HG03469 (cell line): ENCODE measurements around the gene TRIM39.
A peak's percentile ranks its signal among the peaks of the same experiment; 100 is the strongest.

Experiments used
- ATAC-seq: cut with Tn5 transposase; IDR thresholded peaks from one replicate; pipeline ENCODE4 v1.9.1; 2021; ENCODE audit warnings: mild to moderate bottlenecking, moderate library complexity, moderate number of reproducible peaks; ENCODE audit not compliant: unreplicated experiment

The TRIM39 gene

DNA sequence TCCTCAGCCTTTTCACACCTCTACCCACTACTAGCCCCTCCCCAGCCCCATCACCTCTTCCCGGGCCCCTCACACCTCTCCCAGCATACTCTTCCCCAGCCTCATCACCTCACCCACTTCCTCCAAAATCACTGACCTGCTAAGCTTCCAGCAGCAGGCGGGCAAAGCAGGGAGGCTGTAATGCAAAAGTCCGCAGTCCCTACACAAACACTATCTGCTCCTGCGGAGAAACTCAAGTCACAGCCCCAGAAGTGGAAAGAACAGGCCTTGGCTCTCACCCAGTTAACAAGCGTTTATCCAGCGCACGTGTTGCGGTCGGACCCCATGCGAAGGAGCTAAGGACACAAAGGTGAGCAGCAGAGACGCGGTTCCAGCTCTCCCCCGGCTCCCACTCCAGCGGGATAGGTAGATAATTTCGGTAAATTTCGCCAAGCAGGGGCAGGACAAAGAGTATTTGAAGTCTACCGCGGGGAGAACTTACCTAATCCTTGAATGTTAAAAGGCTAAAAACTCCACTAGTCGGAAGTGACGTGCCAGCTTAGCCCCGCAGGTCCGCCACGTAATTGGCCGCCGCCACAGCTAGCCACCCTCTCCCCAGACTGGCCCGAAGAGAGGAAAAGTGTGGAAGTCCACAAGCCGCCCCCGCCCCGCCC, 728 bp upstream of the TRIM39 start:
- ATAC-seq: no peak

DNA sequence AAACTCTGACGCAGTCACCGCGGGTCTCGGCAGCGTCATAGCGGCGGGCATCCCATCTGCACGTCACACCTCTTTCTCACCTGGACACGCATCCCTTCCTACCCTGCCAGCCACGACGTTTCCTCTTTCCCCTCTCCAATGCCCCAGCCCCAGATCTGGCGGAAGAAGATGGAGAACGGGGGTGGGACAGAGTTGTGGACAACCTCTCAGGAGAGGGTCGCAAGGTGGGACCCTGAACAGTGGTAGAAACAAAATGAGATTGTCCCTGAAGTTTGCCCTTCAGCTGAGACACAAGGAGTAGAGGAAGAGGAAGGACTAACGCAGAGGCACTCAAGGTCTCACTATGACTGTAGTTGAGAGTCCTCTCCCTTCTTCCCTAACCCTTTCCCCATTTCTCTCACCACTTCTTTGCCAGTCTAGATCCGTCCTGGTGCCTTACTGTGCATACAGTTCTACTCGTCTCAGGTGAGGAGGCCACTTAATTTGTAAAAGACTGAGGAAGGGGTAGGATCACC, 562 bp downstream of the TRIM39 start:
- ATAC-seq: no peak

DNA sequence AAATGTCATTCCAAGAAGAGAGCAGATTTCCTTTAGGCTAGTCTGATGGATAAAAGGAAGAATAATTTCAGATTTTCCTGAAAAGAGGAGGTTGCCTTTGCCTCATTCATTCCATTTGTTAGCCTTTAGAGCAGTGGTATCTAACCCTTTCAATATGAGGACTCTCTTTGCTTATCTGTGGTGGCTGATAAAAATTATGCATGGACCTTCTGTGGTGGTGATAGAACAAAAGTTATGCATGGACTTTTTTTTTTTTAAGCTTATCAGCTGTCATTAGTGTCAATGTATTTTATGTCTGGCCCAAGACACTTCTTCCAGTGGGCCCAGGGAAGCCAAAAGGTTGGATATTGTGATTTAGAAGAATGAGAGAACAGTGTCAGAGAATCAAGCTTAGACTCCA, 1.7 kb downstream of the TRIM39 start:
- no peak for ATAC-seq

DNA sequence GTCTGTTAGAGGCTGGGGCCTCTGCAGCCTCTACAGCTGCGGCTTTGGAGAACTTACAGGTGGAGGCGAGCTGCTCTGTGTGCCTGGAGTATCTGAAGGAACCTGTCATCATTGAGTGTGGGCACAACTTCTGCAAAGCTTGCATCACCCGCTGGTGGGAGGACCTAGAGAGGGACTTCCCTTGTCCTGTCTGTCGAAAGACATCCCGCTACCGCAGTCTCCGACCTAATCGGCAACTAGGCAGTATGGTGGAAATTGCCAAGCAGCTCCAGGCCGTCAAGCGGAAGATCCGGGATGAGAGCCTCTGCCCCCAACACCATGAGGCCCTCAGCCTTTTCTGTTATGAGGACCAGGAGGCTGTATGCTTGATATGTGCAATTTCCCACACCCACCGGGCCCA, 2.6 kb downstream of the TRIM39 start:
- ATAC-seq: no peak

DNA sequence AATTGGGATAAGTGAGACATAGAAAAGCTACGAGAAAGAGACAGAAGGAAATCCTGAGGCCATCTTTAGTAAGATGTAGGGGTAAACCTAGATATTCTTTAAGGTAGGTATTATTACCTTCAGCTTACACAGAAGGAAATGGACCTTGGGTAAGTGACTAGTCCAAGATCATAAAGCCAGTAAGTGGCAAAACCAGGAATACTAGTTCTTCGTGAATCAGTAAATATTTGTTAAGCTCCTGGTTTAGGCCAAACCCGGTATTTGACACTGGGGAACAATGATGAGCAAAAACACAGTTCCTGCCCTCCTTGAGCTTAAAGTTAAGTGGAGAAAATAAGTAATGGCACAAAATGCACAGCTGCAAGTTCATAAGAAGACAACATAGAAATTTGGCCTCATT, 5.3 kb downstream of the TRIM39 start:
- ATAC-seq: no peak

DNA sequence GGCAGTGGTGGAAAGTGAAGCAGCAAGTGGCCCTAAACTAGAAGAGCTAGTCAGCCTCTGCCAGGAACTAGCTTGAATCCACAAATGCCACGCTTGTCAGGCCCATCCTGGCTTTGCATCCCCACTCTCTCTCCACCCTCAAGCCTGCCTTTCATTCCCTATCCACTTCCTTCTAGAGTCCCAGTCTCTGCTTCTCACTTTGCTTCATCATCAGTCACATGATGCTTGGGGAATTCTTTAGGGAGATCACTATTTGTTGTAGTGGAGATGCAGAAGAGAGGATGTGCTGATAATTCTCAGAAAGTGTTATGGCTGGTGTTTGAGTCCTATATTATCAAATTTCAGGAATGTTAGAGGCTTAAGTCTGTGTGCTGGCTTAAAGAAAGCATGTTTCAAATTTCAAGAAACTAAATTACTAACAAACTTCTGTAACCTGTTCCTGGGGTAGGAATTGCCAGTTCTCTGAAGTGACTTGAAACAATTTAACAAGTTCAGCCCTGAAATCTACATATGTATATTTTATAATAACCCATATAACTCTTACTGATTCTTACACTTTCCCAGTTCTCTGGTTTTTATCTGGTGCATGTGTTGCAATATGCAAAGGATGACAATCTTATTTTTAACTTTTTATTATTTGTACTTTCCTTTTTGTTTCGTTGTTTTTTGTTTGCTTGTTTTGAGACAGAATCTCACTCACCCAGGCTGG, 7.5 kb downstream of the TRIM39 start:
- no peak for ATAC-seq

DNA sequence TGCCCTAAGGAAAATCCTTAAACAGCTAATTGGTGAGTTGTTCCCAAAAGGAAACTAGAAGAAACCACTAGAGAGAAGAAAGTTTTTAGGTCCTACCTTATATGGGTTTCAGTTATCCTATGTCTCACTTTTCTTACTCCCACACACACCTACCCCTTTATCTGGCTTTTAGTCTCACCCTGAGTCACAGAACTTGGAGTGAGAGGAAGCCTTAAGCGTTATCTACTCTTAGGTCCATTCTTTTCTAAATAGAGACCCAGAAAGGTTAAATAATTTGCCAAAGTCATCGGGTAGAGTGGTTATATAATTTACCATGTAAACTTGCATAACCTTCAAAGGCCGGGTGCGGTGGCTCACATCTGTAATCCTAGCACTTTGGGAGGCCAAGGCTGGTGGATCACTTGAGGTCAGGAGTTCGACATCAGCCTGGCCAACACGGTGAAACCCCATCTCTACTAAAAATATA, 13.9 kb downstream of the TRIM39 start:
- ATAC-seq: no peak

DNA sequence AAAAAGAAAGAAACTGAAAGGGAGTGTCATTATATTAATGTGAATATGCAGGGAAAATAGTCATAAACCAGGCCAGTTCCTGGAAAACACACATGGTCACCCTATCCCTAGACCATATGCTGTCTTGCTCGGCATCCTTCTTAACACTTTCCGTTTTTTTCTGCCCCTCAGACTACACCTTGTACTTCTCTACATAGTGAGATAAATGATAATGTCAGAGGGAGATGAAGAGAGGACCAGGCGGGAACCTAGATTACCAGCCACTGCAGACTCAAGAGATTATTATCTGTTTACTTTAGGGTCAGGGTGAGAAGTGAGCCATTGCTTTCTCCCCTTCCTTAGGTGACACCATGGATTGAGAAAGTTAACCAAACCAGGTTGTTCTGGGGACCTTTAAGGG, 14.5 kb downstream of the TRIM39 start:
- no peak for ATAC-seq

DNA sequence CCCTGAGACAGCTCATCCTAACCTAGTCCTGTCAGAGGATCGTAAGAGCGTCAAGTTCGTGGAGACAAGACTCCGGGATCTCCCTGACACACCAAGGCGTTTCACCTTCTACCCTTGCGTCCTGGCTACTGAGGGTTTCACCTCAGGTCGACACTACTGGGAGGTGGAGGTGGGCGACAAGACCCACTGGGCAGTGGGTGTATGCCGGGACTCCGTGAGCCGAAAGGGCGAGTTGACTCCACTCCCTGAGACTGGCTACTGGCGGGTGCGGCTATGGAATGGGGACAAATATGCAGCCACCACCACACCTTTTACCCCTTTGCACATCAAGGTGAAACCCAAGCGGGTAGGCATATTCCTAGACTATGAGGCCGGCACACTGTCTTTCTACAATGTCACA, 15.0 kb downstream of the TRIM39 start:
- ATAC-seq: no peak

DNA sequence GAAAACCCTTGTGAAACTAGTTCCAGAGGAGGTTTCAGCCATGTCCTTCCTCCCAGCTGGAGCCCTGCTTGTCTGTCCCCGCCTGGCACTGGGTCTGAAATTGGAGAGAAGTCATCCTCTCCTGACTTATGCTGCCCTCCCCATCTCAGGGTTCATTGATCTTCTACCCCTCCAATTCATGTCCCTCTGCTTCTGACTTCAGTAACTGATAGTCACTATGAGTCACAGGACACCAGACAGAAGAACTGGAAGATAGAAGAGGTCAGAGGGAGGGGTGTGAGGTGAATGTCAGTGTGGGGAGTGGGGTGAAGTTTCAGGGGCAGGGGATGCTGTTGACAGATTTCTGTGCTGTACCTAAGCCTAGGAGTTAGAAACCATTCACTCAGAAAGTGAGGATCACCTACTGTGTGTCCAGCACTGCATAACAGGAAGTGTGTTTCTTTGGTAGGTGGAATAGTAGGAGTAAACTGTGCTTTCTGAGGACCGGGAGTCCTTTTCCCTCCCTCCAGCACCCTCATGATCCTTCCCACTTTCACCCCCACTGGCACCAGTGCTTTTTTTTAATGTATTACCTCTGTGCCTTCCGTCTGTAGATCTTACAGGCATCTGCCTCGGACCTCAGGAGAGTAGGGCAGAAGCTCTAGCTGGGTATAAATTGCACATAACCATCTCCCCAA, 17.6 kb downstream of the TRIM39 start:
- ATAC-seq: no peak

DNA sequence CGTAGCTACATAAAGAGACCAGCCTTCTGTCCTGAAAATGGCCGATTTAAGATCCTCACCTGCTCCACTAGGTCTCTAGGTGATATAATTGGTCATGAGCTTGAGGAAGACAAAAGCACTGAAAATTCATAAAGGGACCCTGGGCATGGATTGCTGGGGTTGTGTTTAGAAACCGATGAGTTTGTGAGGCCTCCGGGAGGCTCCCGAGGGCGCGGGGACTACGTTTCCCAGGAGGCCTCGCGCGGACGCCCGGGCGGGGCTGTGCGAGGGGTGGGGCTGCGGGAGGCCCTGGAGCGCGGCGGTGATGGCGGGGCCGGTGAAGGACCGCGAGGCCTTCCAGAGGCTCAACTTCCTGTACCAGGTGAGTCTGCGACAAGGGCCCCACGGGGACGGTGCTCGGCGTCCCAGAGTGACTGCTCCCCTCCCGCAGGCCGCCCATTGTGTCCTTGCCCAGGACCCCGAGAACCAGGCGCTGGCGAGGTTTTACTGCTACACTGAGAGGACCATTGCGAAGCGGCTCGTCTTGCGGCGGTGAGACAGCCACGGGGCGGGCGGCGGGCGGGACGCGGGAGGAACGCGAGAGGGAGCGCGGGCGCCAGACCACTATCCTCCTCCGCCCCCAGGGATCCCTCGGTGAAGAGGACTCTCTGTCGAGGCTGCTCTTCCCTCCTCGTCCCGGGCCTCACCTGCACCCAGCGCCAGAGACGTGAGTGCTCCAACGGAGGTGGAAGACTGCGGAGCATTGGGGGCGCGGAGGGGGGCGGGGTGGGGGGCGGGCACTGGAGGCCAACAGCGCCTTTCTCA, 18.3 kb downstream of the TRIM39 start, which contains the start of gene RPP21:
Gene RPP21, plus strand, starts transcription at position 289 of the 804 bp plus-strand sequence. Its CDS starts 16 bp downstream, at position 305.
- ATAC-seq: peak; percentile 65

DNA sequence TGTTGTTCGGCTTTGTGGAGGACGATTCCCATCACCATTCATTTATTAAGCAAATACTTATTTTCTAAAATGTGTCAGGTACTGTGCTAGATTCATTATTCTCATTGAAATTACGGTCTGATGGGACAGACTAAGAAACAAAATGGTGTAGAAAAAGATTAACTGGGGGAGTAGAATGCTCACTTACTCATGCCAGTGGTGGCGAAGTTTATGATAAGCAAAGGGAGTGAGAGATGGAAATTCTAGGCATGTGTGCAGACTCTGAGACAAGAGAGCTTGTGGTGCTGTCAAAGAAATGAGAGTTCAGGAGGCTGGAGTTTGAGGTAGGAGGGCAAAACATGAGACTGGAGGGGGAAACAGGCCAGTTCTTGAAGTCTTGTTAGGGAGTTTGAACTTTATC, 19.1 kb downstream of the TRIM39 start:
- no peak for ATAC-seq

DNA sequence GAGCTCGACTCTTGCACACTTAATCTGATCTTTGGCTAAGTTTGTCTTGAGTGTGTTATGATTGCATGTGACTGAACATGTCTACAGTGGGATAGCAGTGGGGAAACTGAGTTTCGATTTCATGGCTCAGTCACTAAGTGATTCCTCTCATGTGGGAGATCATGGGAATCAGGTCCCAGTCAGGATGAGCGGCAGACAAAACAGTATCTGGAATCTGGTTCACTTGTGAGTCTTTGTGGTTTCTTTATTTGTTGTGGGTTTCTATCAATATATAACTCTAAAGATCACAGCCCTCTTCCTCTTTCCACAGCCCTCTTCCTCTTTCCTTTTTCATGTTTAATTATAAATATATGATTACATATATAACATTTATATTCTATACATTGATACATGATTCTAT, 22.2 kb downstream of the TRIM39 start:
- no peak for ATAC-seq

DNA sequence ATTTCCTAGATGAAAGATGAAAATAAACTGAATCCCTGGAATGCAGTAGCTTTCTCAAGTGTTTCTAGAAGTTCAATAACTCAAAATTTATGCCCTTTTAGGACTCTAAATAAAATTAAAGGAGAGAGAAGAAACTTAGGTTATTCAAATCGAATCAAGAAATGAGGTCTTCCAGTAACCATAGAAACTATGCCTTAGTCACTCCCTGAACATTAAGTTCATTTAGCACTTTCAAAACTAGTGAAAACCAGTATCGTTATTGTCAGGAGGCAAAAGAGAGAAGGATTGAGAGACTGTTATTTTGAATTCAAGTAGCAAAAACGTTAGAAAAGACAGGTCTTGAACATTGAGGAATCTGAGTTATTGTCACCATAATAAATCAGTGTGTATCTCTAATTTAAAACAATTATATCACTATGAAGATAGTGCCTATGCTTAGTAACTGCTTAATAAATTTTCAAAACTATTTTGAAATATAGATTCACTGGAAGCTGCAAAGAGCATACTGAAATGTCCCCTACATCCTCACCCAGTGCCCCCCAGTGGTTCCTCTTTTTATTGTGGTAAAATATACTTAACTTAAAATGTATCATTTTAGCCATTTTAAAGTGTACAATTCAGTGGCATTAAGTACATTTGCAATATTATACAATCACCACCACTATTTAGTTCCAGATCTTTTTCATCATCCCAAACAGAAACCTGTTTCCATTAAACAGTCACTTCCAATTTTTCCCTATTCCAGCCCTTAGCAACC, 22.9 kb downstream of the TRIM39 start:
- ATAC-seq: no peak

DNA sequence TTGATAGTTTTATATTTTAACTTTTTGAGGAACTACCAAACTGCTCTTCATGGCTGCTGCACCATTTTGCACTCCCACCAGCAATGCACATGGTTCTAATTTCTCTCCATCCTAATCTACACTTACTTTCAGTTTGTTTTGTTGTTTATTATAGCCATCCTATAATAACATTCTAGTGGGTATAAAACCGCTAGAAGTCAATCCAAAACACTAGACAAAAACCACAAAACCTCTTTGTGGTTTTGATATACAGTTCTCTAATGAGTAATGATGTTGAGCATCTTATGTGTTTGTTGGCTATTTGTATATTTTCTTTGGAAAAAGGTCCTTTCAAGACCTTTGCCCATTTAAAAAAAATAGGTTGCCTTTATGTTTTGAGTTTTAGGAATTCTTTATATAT, 23.8 kb downstream of the TRIM39 start:
- ATAC-seq: no peak

DNA sequence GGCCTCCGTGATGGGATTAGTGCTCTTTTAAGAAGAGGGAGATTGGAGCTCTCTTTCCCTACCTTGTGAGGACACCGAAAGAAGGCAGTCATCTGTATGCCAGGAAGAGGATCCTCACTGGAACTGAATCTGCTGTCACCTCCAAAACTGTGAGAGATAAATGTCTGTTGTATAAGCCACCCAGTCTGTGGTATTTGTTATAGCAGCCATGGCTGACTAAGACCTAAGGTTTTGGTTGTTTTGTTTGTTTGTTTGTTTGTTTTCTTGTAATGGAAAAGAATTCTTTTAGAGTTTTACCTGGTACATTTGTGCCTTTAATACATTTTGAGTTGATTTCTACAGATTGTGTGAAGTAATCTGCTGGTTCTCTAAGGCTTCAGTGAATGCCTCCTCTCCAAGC, 25.8 kb downstream of the TRIM39 start:
- ATAC-seq: no peak

DNA sequence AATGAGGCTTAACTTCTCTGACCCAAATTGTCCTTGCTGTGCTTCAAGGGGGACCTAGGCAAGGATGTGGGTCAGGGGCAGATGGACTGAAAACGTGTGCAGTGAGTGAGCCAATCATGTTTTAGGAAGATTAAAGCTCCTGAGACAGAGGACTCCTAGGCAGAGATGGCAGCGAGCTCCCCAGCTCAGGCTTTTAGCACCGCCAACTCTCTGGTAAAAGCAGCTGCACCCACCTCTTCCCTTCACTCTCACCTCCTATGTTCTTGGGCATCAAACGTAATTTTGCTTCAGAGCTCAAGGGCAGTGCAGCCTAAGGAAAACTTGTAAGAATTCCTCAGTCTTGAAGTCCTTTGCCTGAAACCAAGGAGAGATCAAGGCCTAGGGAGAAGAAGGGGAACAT, 28.6 kb downstream of the TRIM39 start:
- no peak for ATAC-seq

DNA sequence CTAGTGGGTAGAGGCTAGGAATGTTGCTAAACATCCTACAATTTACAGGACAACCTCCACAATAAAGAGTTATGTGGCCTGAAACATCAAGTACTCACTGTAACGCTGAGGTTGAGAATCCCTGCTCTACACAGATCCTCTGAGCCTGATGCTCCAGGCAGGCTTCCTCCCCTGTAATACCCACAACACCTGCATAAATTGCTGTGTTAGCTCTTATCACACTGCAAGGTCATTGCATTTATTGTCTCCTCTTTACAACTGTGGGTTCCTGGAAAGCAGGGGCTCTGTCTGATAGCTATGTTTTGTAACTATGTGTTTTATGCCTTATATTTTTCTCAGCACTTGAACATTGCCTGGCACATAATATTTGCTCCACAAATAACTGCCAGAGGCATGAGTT, 29.8 kb downstream of the TRIM39 start:
- no peak for ATAC-seq

DNA sequence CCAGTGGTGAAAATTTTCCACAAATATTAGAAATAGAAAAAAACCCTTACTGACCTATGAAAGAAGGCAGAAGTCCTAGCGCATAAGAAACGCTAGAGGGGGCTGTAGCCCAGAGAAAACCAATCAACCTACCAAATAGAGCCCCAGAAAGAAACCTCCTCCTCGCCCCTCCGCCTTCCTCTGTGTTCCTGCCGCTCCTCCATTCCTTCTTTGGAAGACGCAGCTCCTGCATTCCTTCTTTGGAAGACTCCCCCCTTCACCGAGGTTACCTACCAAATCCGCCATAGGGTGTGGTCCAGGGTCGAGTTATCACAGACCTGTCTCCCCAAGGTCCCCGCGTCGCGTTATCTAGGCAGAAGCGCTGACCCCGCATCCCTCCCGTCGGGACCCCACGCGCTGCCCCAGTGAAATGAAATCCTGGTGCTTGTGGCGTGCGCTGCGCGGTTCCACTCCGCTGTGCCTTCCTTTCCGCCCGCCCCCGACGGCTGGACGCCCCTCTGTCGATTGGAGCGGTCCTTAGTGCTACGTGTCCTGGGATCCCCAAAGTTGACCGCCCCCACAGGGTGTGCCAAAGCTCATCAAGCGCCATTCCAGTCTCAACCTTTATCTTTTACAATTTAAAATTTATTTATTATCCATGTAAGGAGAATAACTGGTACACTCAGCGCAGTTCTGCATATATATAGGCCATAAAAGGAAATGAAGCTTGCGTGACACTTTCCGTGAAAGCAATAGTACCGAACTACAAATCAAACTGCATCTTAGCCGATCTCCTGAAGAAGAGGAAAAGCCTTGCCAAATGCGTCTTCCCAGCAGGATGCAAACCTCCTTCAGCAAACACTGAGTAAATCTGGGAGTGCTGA, 31.2 kb downstream of the TRIM39 start:
- ATAC-seq: no peak
